BLaER1 (cell line): ENCODE results near the gene HLA-E.
A peak's percentile ranks its signal among the peaks of the same experiment; 100 is the strongest.
"Not testable (repeated sequence)": the region's sequence is repeated elsewhere in the genome, so short reads cannot be mapped to it uniquely, and the experiment has no call there.

ENCODE experiments used
- H3K27ac ChIP-seq: shearing (Covaris generic); formaldehyde crosslinking; 2 replicates; pipeline ENCODE4 v1.8.1; 2022
- H3K27me3 ChIP-seq: shearing (Covaris generic); formaldehyde crosslinking; 2 replicates; pipeline ENCODE4 v1.8.1; 2022
- H3K36me3 ChIP-seq: shearing (Covaris generic); formaldehyde crosslinking; 2 replicates; pipeline ENCODE4 v1.8.1; 2022
- H3K4me1 ChIP-seq: shearing (Covaris generic); formaldehyde crosslinking; 2 replicates; pipeline ENCODE4 v1.8.1; 2022
- H3K4me2 ChIP-seq: shearing (Covaris generic); formaldehyde crosslinking; 2 replicates; pipeline ENCODE4 v1.8.1; 2022
- H3K4me3 ChIP-seq: shearing (Covaris generic); formaldehyde crosslinking; 2 replicates; pipeline ENCODE4 v1.8.1; 2022
- H3K9ac ChIP-seq: shearing (Covaris generic); formaldehyde crosslinking; 2 replicates; pipeline ENCODE4 v1.8.1; 2022
- H3K9me3 ChIP-seq: shearing (Covaris generic); formaldehyde crosslinking; 2 replicates; pipeline ENCODE4 v1.8.1; 2022
- H4K20me1 ChIP-seq: shearing (Covaris generic); formaldehyde crosslinking; 2 replicates; pipeline ENCODE4 v1.8.1; 2022
- Cebpa-rat ChIP-seq: shearing (Covaris generic); IDR thresholded peaks from 2 replicates; pipeline ENCODE4 v1.8.1; 2022

Gene HLA-E

DNA sequence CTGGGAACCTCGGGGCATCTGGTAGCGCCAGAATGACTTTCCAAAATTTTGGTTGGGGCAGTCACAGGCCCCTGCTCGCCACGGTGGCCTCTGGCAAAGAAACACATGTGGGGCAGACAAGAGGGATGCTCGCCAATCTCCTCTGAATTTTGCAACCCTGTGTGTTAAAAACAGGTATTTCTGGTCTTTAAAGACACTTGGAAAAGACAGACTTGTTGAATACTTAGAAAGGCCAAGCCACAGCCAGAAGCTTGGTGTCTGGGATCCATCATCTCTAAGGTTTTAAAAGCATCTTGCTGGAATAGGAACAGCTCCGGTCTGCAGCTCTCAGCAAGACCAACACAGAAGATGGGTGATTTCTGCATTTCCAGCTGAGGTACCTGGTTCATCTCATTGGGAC is 31.2 kb downstream of the HLA-E start:
- Histone ChIP-seq H3K27me3 (no peaks in the 10 kb centered on the region), H3K9me3 (peaks cover 48% of the 10 kb centered on the region), H3K4me3 (no peak overlapping the region), H3K4me2 (no peak overlapping the region), H3K9ac (no peak overlapping the region), H3K4me1 (peaks cover 22% of the 10 kb centered on the region), H3K36me3 (no peaks in the 10 kb centered on the region), H4K20me1 (no peaks in the 10 kb centered on the region), H3K27ac (no peak overlapping the region)
- no peak for TF ChIP-seq Cebpa-rat

DNA sequence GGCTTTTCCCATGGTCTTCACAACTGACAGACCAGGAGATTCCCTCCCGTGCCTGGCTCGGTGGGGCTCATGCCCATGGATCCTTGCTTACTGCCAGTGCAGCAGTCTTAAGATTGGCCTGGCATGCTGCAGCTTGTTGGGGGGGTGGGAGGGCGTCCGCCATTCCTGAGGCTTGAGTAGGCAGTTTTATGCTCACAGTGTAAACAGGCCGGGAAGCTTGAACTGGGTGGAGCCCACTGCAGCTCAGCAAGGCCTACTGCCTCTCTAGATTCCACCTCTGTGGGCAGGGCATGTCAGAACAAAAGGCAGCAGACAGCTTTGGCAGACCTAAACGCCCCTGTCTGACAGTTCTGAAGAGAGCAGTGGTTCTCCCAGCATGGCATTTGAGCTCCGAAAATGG is 31.8 kb downstream of the HLA-E start:
- not testable (repeated sequence) for H3K27ac ChIP-seq, H3K27me3 ChIP-seq, H3K36me3 ChIP-seq, H4K20me1 ChIP-seq, H3K9ac ChIP-seq, H3K4me2 ChIP-seq, H3K4me3 ChIP-seq
- Histone ChIP-seq H3K9me3 (peaks cover 48% of the 10 kb centered on the region), H3K4me1 (peaks cover 18% of the 10 kb centered on the region)

DNA sequence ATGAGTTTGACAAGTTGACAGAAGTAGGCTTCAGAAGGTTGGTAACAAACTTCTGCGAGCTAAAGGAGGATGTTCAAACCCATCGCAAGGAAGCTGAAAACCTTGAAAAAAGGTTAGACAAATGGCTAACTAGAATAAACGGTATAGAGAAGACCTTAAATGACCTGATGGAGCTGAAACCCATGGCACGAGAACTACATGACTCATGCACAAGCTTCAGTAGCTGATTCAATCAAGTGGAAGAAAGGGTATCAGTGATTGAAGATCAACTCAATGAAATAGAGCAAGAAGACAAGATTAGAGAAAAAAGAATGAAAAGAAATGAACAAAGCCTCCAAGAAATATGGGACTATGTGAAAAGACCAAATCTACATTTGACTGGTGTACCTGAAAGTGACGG is 32.6 kb downstream of the HLA-E start:
- Histone ChIP-seq H3K9me3 (peaks cover 48% of the 10 kb centered on the region), H3K4me1 (peaks cover 15% of the 10 kb centered on the region)
- H3K9ac ChIP-seq, H3K27me3 ChIP-seq, H3K36me3 ChIP-seq, H4K20me1 ChIP-seq, H3K4me3 ChIP-seq, H3K27ac ChIP-seq, H3K4me2 ChIP-seq: not testable (repeated sequence)

DNA sequence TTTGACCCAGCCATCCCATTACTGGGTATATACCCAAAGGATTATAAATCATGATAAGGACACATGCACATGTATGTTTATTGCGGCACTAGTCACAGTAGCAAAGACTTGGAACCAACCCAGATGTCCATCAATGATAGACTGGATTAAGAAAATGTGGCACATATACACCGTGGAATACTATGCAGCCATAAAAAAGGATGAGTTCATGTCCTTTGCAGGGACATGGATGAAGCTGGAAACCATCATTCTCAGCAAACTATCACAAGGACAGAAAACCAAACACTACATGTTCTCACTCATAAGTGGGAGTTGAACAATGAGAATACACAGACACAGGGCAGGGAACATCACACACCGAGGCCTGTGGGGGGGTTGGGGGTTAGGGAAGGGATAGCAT is 37.1 kb downstream of the HLA-E start:
- H3K27ac ChIP-seq, H4K20me1 ChIP-seq, H3K4me3 ChIP-seq, H3K9ac ChIP-seq, H3K36me3 ChIP-seq, H3K27me3 ChIP-seq, H3K9me3 ChIP-seq, H3K4me2 ChIP-seq: not testable (repeated sequence)
- peaks cover 18% of the 10 kb centered on the region for H3K4me1 ChIP-seq

DNA sequence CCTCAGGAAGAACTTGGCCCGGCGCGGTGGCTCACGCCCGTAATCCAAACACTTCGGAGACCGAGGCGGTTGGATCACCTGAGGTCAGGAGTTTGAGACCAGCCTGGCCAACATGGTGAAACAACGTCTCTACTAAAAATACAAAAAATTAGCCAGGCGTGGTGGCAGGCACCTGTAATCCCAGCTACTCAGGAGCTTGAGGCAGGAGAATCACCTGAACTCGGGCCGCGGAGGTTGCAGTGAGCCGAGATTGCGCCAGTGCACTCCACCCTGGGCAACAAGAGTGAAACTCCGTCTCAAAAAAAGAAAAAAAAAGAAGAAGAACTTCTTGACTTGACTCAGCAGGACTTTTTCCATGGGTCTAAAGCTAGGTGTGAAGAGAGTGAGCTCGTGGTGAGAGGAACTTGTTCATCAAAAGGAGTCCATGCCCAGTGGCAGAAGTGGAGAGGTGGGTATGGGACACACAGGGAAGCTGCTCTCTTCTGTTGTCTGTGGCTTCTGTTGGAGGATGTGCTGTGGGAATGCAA is 40.1 kb downstream of the HLA-E start:
- not testable (repeated sequence) for H3K4me3 ChIP-seq, H4K20me1 ChIP-seq, H3K9me3 ChIP-seq, H3K27ac ChIP-seq, H3K36me3 ChIP-seq, H3K4me2 ChIP-seq, H3K27me3 ChIP-seq, H3K9ac ChIP-seq
- peaks cover 34% of the 10 kb centered on the region for H3K4me1 ChIP-seq

DNA sequence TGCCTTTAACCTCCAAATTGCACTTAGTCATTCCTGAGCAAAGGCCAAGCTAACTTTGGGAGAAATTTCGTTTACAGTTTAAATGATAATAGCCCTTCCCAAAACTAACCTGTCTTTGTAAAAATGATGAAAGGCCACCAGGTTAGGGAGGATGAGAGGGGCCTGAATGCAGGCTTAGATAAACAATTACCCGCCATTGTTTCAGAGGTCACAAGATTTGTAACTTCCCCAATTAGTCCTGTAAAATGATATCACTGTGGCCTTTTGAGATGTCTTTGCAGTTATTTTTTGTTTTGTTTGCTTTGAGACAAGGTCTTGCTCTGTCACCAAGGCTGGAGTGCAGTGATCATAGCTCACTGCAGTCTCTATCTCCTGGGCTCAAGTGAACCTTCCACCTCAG is 40.7 kb downstream of the HLA-E start:
- Histone ChIP-seq H4K20me1 (no peaks in the 10 kb centered on the region), H3K27ac (no peak overlapping the region), H3K4me1 (peaks cover 34% of the 10 kb centered on the region), H3K9me3 (peaks cover 4% of the 10 kb centered on the region; the same call in 1 of the 2 replicates), H3K4me2 (no peak overlapping the region), H3K27me3 (no peaks in the 10 kb centered on the region), H3K36me3 (no peaks in the 10 kb centered on the region), H3K9ac (no peak overlapping the region), H3K4me3 (no peak overlapping the region)
- TF ChIP-seq Cebpa-rat = no peak

DNA sequence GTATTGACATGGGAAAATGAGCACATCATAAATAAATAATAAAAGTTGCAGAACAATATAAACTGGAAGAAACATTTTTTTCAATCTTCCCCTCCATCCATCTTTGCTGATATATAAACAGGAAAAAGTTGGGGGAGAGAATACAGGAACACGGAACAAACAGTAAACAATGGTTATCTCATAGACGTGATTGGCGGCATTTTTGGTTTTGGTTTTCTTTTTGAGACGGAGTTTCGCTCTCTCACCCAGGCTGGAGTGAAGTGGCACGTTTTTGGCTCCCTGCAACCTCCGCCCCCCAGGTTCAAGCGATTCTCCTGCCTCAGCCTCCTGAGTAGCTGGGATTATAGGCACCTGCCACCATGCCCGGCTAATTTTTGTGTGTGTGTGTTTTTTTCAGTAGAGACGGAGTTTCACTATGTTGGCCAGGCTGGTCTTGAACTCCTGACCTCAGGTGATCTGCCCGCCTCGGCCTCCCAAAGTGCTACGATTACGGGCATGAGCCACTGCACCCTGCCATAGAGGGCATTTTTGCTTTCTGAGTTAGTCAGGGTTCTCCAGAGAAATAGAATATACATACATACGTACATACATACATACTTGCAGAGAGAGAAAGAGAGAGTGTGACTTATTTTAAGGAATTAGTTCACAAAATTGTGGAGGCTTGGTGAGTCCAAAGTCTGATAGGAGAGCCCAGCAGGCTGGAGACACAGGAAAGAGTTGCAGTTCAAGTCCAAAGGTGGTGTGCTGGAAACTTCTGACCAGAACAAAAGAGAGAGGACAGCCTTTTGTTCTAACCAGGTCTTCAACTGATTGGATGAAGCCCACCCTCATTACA is 44.4 kb downstream of the HLA-E start:
- Histone ChIP-seq H3K4me2 (peak overlapping the region; percentile 42), H3K9ac (no peak overlapping the region), H3K9me3 (peaks cover 4% of the 10 kb centered on the region; the same call in 1 of the 2 replicates), H3K27ac (no peak overlapping the region), H3K4me3 (no peak overlapping the region), H3K4me1 (peaks cover 21% of the 10 kb centered on the region; the same call in 1 of the 2 replicates), H4K20me1 (no peaks in the 10 kb centered on the region), H3K36me3 (no peaks in the 10 kb centered on the region), H3K27me3 (no peaks in the 10 kb centered on the region)
- no peak for TF ChIP-seq Cebpa-rat

DNA sequence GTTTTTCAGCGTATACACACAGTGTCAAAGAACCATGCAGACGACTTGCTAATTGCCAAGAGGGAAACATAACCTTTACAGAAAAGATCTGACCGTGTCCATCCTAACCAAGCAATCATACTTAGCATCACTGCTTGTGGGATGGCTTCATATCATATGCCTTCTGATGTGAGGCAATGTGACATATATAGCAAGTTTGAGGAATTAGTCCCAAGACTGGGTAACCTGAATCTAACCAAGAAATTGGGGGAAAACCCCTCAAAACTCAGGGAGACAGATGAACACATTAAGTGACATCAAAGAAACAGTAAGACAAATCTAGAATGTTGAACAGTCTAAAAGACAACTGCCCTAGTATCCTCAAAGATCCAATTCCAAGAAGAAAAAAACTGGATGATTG is 48.6 kb downstream of the HLA-E start:
- TF ChIP-seq Cebpa-rat = no peak
- Histone ChIP-seq H3K4me3 (no peak overlapping the region), H3K4me1 (peaks cover 20% of the 10 kb centered on the region), H3K9ac (no peak overlapping the region), H3K4me2 (no peak overlapping the region), H4K20me1 (no peaks in the 10 kb centered on the region), H3K27me3 (no peaks in the 10 kb centered on the region), H3K27ac (no peak overlapping the region), H3K36me3 (no peaks in the 10 kb centered on the region), H3K9me3 (no peaks in the 10 kb centered on the region)

DNA sequence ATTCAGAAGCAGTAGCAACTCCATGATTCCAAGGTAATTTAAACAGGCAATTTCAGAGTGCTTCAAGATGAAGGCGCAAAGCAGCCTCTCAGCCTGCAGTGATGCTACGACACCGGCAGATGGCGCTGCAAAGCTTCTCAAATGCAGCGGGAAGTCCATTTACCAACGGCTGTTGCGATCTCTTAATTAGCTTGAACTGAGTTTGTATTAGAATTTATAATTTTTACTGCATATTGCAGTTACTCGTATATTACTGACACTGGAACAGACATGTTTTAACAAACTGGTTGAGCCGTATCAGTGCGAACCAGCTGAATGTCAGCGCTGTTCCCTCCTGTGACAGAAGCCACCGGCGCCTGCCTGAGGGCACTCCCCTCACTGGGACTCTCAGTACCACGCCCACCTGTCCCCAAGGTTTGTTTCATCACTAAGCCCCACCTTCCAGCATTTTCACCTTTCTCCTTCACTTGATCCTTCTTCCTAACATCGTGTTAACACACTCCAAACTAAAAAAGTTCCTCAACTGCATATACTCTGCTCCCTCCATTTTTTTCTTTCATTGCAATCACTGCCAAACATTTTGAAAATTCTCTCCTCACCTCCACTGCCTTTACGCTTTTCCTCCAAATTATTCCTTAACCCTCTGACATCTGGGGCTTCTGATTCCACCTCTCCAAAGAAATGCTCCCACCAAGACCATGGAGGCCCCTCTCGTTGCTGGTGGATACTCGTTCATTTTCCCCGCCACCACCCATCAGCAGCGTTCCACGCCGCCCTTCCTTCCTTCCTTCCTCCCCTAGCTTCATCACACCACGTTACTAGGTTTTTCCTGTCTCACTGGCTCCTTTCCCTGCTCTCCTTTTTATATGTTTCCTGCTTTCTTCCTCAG is 52.5 kb downstream of the HLA-E start:
- Histone ChIP-seq H3K27ac (0 out of 2 replicates have a peak overlapping the region, but pooled peaks have one; percentile 15), H3K27me3 (no peaks in the 10 kb centered on the region), H3K36me3 (peaks cover 21% of the 10 kb centered on the region), H3K9ac (peak overlapping the region; percentile 56), H3K4me3 (peak overlapping the region; percentile 62), H3K9me3 (no peaks in the 10 kb centered on the region), H3K4me1 (peaks cover 25% of the 10 kb centered on the region), H3K4me2 (peak overlapping the region; percentile 91), H4K20me1 (no peaks in the 10 kb centered on the region)
- TF ChIP-seq Cebpa-rat = no peak

DNA sequence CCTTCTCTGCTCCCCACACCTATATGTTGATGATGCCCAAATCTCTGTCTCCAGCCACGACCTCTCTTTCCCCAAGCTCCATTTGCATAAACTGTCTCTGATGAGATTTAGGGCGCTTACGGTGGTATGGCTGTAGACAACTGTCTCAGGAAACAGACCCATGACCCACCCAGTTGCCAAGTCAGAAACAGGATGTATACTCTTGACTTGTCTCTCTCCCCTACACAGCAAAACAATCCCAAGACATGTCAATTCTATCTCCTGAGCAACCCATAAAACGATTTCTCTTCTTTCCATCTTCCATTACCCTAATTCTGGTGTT is 53.1 kb downstream of the HLA-E start:
- H3K4me3 ChIP-seq = peak overlapping the region; percentile 62
- peak overlapping the region; percentile 91 for H3K4me2 ChIP-seq
- H3K9me3 ChIP-seq = no peaks in the 10 kb centered on the region
- no peak for TF ChIP-seq Cebpa-rat
- H3K4me1 ChIP-seq = peaks cover 25% of the 10 kb centered on the region
- H3K9ac ChIP-seq = peak overlapping the region; percentile 56; the same call in 1 of the 2 replicates
- no peaks in the 10 kb centered on the region for H4K20me1 ChIP-seq
- peaks cover 27% of the 10 kb centered on the region for H3K36me3 ChIP-seq
- no peaks in the 10 kb centered on the region for H3K27me3 ChIP-seq
- 0 out of 2 replicates have a peak overlapping the region, but pooled peaks have one; percentile 15 for H3K27ac ChIP-seq
